HG03097 (cell line): ENCODE measurements around the gene HBS1L.

Experiments
- ATAC-seq: cut with Tn5 transposase; IDR thresholded peaks from one replicate; pipeline ENCODE4 v1.9.1; 2021; ENCODE audit not compliant: unreplicated experiment, low FRiP score

The HBS1L gene

DNA sequence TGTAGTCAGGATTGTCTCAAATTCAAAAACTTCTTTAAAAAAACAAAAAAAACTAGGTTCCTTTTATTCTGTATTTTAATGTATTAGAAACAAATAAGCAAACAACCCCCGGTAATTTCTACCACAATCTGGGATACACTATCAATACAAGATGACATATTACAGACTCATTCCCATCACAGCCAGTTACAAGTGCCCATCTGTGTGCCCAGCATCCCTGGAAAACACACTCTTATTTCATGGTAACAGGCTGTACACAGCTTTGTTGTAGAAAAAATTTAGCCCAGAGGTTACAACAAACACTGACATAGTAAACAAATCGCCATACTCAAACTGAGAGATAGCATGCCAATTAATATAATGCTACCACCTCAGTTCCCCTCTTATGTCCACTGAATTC lies 16.3 kb downstream of the HBS1L start:
- ATAC-seq: no peak

DNA sequence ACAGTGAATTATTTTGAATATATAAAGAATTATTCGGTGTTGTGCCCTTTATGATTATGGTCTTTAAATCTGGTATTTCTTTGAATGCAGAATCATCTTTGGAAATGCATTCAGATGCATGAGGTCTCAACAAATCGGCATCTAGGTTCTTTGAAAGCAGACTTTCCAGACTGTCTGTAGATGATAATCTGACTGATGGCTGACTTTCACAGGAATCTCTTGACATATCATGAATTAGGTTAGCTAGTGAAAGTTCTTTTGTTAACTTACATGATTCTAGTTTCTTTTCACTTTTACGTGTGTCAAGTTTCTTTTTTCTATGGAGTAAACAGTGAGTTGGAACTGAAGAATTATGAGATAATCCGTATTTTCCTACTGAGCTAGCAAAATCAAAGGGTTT lies 17.1 kb downstream of the HBS1L start:
- no peak for ATAC-seq

GRCh38 chr6:135036731-135037420 lies 17.7 kb downstream of the HBS1L start:
- ATAC-seq: no peak

GRCh38 chr6:135033238-135033637 lies 21.4 kb downstream of the HBS1L start:
- no peak for ATAC-seq

- no peak for ATAC-seq
Observed at GRCh38 chr6:135030532-135031178, 24.0 kb downstream of the HBS1L start.

DNA sequence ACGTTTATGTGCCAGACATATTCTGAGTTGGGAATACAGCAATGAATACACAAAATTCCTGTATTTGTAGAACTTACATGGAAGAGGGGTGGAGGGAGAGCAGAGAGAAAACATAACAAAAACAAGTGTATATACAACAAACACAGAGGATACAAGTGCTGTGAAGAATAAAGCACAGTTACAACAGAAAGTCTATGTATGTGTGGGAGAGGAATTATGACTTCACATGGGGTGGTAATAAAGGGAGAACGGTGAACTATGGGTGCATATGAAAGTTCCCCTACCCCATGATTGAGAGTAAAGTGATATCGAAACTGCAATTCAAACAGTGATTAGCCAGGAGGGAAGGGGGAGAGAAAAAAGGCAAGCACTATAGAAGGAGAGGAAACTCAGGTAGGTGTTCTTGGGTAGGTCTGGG lies 24.6 kb downstream of the HBS1L start:
- ATAC-seq: peak; percentile 73

DNA sequence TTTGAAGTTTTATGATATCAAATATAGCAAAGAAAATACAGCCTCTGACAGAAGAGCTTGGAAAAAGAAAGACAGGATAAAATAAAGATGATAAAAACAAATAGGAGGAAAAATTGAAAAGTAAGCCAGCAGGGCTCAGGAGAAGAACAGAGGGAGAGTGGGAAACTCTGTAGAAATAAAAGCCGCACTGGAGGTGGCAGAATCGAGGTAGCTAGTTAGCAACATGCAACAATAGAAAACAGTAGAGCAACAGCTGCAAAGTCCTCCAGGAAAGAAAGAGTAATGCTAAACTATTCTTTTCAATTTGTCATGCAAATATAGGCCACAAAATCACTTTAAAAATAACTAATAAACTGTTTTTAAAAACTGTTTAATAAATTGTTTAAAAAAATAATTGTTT lies 28.8 kb downstream of the HBS1L start:
- no peak for ATAC-seq

- ATAC-seq: no peak
Observed at GRCh38 chr6:135025175-135025574, 29.4 kb downstream of the HBS1L start.

DNA sequence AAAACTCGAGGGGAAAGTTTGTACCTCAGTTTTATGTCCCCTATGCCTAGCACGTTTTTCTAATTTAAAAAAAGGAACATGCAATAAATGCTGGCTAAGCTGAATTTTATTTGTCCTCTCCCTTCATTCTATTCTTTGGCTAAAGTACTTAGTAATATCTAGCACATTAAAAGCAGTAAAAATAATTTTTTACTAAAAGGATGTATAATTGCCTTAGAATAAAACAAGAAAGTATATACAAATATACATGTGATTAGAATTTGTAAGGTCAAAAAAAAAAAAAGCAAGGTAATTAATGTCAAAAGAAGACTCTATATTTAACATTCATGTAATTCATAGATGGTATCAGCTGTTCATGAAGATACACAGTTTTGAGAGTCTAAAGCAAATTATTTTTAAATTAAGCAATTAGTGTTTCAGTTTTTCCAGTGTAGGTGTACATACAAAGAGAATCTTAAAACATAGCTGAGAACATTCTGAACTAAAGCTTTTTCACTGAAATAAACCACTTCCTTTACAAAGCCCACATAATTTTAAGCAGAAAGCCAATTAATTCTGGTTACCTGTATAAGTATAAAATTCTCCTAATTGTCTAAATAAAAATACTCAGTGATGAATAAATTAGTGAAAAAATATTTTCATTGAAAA lies 32.4 kb downstream of the HBS1L start:
- ATAC-seq: no peak

- ATAC-seq: peak; percentile 53
Observed at GRCh38 chr6:135021310-135022049, 33.1 kb downstream of the HBS1L start.

DNA sequence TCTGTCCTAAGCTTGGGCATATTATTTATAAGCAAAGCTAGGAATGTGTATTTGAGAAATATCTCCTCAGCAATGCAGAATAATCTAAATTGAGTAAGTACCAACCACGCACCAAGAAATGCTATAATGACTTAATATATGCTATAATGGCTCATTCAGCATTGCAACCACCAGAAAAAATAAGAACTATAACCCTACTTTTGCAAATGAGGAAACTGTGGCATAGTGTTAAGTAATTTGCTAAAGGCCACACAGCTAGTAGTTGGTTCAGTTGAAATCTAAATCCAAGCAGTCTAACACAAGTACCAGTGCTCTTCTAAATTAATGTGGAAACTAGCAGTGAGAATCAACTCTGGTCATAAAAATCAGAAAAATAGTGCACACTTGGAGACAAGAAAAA lies 35.7 kb downstream of the HBS1L start:
- ATAC-seq: no peak

DNA sequence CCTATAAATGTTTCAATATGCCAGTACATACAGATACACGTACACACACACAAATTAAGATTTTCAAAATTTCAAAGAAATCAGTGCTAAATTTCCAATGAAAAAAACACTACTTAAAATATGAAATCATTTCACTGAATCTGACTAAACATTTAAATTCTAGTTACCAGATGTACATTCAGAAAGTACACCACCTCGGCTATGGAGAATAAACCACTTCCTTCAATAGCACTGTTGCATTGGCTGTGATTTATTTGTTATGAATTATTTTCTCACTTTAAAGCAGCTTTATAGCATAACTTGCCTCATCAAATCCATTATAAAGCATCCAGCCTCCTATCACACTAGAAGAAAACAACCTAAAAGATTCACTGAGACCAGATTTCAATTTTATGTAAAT lies 36.6 kb downstream of the HBS1L start:
- ATAC-seq: no peak

- ATAC-seq: peak; percentile 86
Observed at GRCh38 chr6:135014353-135014832, 40.2 kb downstream of the HBS1L start.

- no peak for ATAC-seq
Observed at GRCh38 chr6:135013211-135013610, 41.4 kb downstream of the HBS1L start.

DNA sequence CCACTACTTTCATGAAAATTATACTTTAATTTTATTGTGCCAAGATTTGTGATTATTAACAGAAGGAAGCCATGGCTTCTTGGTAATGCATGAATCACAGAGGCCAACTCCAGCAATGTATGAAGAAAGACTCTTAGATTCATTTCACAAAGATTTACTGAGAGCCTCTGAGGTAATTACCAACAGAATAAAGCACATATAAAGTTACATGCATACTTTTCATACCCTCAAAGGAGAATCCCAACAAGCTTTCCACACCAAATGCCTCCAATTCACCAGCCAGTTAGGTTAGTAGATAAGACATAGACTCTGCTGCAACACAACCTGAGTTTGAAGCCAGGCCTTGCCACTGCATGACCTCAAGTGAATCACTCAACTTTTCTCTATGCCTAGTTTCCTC lies 41.9 kb downstream of the HBS1L start:
- ATAC-seq: no peak

GRCh38 chr6:135012349-135012748 lies 42.3 kb downstream of the HBS1L start:
- ATAC-seq: no peak

GRCh38 chr6:135008941-135009290 lies 45.7 kb downstream of the HBS1L start:
- no peak for ATAC-seq

DNA sequence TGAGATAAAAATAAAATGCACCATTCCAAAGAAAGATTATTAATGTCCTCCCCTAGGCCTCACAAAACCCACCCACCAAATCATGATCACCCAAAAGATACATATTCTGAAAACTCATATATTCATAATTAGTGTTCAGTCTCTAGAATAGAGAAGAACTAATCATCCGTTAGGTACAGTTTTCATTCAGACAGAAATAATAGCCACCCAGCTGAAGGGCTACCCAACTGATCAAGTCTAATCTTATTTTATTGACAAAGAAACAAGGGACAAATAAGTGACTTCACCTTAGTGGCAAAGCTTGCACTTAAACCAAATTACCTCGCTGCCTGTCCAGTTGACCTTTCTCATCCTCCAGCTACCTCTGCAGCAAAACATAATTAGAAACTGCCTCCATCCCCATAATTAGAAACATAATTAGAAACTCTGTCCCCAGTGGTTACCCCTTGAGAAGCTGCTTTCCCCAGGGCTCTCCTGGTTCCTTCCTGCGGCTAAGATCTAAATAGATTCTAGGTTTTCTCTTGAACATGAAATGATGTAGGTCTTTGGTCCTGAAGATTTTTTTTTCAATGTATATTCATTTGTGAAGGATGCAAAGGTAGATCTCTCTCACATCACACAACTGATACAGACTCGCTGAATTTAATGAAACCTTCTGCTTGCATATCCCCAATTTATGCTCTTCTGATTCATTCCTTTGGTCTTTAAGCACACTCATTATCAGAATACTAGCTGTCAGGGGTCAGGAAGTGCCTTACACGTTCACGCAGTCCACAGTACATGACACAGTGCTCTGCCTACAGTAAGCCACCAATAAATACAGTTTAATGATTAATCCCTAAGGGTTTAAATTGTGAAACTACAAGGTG lies 46.3 kb downstream of the HBS1L start:
- peak; percentile 90 for ATAC-seq

- ATAC-seq: no peak
Observed at GRCh38 chr6:135006386-135006914, 48.2 kb downstream of the HBS1L start.

DNA sequence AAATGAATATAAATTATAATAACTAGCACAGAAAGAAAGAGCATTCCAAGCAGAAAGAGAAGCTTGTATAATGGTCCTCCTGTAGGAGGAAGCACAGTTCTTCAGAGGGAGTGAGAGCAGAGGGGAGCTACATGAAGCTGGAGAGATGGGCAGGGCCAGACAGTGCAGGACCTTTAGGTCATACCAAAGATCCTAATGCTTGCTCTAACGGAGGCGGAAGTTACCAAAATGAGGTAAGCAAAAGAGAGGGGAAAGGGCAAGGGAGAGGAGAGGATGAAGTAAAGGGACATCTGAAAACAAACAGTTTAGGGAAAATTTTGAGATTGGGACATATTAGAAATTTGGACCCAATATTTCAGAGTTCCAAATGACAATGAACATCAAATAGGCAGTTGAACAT lies 50.2 kb downstream of the HBS1L start:
- ATAC-seq: no peak
